COLO668 (cell line): ENCODE measurements around the gene PRPF40A.

Experiments
- DNase-seq: peaks from one replicate; lab custom pipeline; 2025; ENCODE audit not compliant: unreplicated experiment; lab: John Stamatoyannopoulos, UW

The PRPF40A gene

DNA sequence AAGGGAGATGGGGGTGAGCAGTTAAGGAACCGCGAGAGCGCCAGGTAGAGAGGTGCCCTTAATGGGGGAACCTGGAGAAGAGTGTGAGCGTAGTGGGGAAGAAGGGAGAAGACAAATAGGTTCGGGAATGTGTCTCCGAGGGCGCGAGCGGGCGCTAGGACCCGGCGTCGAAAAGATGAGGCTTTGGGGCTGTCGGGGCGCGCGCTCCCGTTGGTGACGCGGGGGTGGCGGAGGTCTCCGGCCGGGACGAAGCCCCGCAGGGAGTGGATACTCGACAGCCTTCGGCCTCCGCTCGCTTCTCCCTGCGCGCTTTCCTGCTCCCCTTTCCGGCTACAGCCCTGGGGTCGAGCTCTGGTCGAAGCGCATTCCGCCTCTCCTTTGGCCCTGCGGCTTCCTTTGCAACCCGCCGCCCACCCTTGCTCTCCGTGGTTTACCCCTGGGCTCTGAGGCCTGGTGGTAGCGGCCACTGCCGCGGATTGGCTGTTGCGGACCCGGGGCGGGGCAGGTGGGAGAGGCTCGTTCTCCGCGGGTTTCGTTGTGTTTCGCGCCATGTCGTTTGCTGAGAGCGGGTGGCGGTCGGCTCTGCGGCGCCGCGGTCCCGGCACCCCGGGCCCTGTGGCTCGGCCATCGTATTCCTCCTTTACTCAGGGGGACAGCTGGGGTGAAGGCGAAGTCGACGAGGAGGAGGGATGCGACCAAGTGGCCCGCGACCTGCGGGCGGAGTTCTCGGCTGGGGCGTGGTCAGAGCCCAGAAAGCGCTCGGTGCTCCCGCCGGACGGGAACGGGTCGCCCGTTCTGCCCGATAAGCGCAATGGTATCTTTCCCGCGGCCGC, 1.0 kb upstream of the PRPF40A start, which contains the start of gene ARL6IP6:
TSS of gene ARL6IP6 (plus strand) at position 545 of the 833 bp plus-strand sequence. CDS start at position 550, 5 bp downstream.
- DNase-seq, result peak; percentile 93

DNA sequence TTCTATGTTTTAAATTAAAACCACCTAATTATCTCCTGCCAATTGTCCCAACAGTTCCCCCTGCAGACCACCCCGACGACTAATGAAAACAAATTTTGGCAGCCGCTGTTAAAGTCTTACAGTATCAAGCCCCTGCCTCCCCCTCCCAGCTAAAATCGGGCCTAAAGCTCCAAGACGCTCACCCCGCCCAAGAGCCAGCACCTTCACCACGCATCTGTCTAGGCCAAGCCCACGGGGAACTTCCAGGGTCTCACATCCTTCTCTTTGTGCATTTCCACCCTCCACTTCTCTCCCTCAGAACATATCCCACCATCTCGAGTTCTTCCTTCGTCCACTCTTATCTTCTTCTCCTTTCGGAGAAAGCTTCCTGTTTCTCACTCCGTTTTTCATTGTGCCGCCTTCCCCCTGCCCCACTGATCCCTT, 445 bp downstream of the PRPF40A start:
- peak; percentile 37 for DNase-seq

- peak; percentile 36 for DNase-seq
These were observed 1.3 kb downstream of the PRPF40A start for GRCh38 chr2:152715854-152716428.

DNA sequence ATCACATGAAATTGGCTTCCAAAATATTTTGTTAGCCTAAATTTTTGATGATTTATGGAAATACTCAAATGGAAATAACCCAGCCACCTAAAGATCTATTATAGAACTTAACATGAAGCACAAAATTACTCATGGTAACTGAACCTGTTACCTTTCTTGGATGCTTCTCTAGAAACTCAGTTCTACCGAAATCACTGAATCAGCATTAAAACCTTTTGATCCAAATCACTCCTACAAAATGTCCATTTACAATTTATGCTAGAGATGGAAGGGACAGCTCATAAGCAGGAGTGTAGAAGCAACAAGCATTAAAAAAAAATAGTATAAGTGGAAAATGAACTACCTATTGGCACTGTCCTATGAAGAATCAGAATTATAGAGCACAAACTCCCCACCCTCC, 2.1 kb downstream of the PRPF40A start:
- DNase-seq, result no peak

- DNase-seq, result no peak
These were observed 6.5 kb downstream of the PRPF40A start for GRCh38 chr2:152710713-152711112.

- DNase-seq, result no peak
These were observed 8.5 kb downstream of the PRPF40A start for GRCh38 chr2:152708742-152709141.

- DNase-seq, result no peak
These were observed 10.7 kb downstream of the PRPF40A start for GRCh38 chr2:152706477-152707021.

DNA sequence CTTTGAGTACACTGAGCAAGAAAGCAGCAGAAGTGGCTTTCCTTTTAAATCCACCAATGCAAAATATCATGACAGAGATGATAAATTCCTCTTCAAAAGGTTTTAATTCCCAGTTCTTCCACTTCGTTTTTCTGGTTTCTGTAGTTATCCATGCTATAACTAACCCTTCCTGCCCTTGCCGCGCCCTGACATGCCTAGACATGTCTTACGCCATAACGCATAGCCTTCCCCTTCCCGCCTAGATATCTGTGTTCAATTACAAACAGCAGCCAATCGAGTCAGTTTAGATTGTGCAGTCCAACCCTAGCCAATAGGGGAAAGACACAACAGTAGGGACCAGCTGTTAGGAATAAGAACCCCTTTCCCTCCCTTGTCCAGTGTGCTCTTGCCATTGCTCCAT, 16.1 kb downstream of the PRPF40A start:
- DNase-seq, result no peak

GRCh38 chr2:152696476-152696875, 20.8 kb downstream of the PRPF40A start:
- DNase-seq, result no peak

GRCh38 chr2:152695763-152696162, 21.5 kb downstream of the PRPF40A start:
- no peak for DNase-seq

- no peak for DNase-seq
These were observed 23.1 kb downstream of the PRPF40A start for GRCh38 chr2:152694161-152694661.

- no peak for DNase-seq
These were observed 24.2 kb downstream of the PRPF40A start for GRCh38 chr2:152693033-152693432.

- no peak for DNase-seq
These were observed 30.9 kb downstream of the PRPF40A start for GRCh38 chr2:152686321-152686720.

DNA sequence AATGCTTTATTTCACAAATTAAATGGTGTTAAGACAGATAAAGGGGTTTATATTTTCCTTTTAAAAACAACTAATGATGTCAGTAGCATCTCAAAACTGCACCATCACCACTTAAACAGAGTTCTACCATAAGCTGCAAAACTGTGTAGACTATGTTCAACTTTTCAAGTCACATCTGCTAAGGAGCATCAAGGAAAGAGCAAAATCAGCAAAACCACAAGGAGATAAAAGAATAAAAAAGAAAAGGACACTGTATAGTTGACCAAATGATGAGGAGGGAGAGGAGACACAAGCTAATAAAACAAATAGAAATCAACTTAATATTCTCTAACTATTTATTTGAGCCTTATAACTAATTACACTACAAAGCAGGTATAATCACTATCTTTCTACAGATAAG, 33.9 kb downstream of the PRPF40A start:
- no peak for DNase-seq

DNA sequence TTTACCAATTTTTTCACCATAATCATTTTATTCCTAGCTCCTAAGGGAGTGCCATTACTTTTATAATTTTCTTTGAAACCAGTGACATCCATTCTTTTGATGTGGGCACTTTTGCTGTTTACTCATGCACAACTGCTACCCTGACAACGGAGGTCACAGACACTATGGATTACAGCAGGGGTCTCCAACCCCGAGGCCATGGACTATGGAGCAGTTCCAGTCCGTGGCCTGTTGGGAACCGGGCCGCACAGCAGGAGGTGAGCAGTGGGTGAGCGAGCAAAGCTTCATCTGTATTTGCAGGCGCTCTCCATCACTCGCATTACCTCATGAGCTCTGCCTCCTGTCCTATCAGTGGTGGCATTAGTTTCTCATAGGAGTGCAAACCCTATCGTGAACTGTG, 34.6 kb downstream of the PRPF40A start:
- DNase-seq, result no peak

- no peak for DNase-seq
These were observed 38.5 kb downstream of the PRPF40A start for GRCh38 chr2:152678808-152679207.

DNA sequence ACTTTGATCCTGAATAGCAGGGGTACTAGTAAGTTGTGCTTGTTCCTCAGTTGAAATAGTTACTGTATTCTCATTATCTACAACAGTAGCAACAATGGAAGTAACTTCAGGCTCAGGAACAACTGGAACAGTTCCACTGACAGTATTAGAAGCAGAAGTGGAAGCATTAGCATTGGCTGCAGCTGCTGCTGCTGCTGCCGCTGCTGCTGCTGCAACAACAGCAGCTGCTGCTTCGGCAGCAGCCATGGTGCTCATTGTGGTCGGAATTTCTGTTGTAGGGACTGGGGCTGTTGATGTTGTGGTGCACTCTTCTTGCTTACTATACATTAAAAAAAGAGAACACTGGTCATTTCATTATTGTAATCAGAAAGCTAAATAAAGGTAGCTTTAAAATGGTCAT, 40.8 kb downstream of the PRPF40A start:
- no peak for DNase-seq

GRCh38 chr2:152674334-152674733, 42.9 kb downstream of the PRPF40A start:
- DNase-seq, result no peak

DNA sequence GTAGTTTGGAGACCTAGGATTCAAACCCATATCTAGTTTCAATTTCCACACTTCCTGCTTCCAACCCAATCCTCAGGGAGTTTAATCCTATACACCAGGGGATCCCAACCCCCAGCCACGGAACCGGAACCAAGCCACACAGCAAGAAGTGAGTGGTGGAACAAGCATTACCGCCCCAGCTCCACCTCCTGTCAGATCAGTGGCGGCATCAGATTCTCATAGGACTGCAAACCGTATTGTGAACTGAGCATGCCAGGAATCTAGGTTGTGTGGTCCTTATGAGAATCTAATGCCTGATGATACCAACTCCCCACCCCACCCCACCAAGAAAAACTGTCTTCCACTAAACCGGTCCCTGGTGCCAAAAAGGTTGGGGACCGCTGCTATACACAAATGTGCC, 52.5 kb downstream of the PRPF40A start:
- no peak for DNase-seq

GRCh38 chr2:152661076-152661475, 56.2 kb downstream of the PRPF40A start:
- no peak for DNase-seq

- no peak for DNase-seq
These were observed 59.0 kb downstream of the PRPF40A start for GRCh38 chr2:152658221-152658620.

DNA sequence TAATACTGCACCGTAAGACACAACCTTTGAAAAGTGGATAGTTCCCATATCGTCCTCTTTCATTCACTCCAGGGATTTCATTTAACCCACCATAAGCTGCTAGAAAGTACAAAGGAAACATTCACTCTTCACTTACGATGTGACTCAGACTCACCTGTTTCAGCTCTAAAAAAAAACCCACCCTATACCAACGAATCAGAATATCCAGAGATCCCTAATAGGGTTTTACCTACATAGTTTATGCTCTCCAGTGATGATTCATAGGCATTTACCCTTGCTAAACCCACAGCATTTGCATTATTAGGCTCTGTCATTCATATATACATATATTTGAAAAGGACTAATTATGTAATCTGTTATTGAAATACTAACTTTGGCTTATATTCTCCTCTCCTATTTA, 60.2 kb downstream of the PRPF40A start:
- DNase-seq, result no peak
